SK-N-MC (cell line): ENCODE measurements around the gene IL1A.
"Not testable (repeated sequence)": the region's sequence is repeated elsewhere in the genome, so short reads cannot be mapped to it uniquely, and the experiment has no call there.

Experiments used
- EZH2 ChIP-seq: fragments of 200-600 bp; sonication (generic); IDR thresholded peaks from one replicate; pipeline ENCODE4 v1.6.1; 2017; ENCODE audit warnings: antibody characterized with exemption
- POLR2AphosphoS5 ChIP-seq: IDR thresholded peaks from 2 replicates; pipeline ENCODE4 v1.6.1; 2012; ENCODE audit warnings: mild to moderate bottlenecking, low read depth, low read length, borderline replicate concordance

- not testable (repeated sequence) for TF ChIP-seq EZH2, POLR2AphosphoS5
These were observed 49.3 kb upstream of the IL1A start for GRCh38 chr2:112833639-112833931.
